K562 (cell line): ENCODE results near the gene FKBP3. TPM values are rescaled to one million over a fixed set of nuclear protein-coding genes. Genes with fewer than 3 reads are reported as not detected.

ENCODE experiments used
- ATAC-seq: fragments of 200-7000 bp; cut with Tn5 transposase; 3 replicates; pipeline ENCODE4 v1.9.1; 2020; ENCODE audit warnings: moderate library complexity
- BruUV-seq: library from RNA; stranded (reverse); fragments of 400-500 nt; replicated peaks from 2 replicates; lab custom pipeline; 2021; lab: Mats Ljungman, UMichigan
- CTCF ChIA-PET: fragments of 300-600 bp; formaldehyde crosslinking; extraction: SDS; loops from one replicate; lab custom pipeline; 2021; ENCODE audit warnings: low intra/inter-chr PET ratio; lab: Yijun Ruan, JAX
- POLR2A ChIA-PET: fragments of 300-600, 350-650 bp; sonication (Branson Sonifier 250); formaldehyde crosslinking; extraction: SDS; loops from one replicate; lab custom pipeline; 2021; ENCODE audit warnings: antibody characterized with exemption, inconsistent platforms; lab: Yijun Ruan, JAX
- DNase-seq, 4 experiments: peaks; one replicate each; pipeline versions ENCODE4 v3.0.0 to v3.0.0-alpha.2; 2011 to 2018; ENCODE audit warnings: low spot score in 3 of 4, mixed read lengths in 3 of 4; ENCODE audit errors: extremely low read depth in 1 of 4
- FAIRE-seq: peaks from 2 replicates; lab custom pipeline; 2011; peaks lifted over from hg19 to GRCh38; lab: Jason Lieb, UNC
- H2AFZ ChIP-seq: 2 replicates; pipeline ENCODE4 v1.6.0; 2011; ENCODE audit warnings: low read depth, low read length, control low read depth, inconsistent platforms
- H3K27ac ChIP-seq: fragments of 200-600 bp; 3 replicates; pipeline ENCODE4 v1.8.0; 2011; ENCODE audit warnings: low read depth, mild to moderate bottlenecking, control low read depth, inconsistent platforms, low read length, moderate library complexity, mixed read lengths; ENCODE audit errors: extremely low read depth
- H3K27me3 ChIP-seq, 2 experiments: fragments of 300-600 bp in 1 of 2; 2 replicates in 1 of 2; 3 replicates in 1 of 2; pipeline versions ENCODE4 v1.6.0 to v1.8.0; 2011; ENCODE audit warnings: inconsistent platforms in 2 of 2, low read length in 2 of 2, mild to moderate bottlenecking in 1 of 2, mixed read lengths in 1 of 2, moderate library complexity in 1 of 2; ENCODE audit not compliant: control insufficient read depth in 2 of 2, insufficient read depth in 2 of 2
- H3K36me3 ChIP-seq: fragments of 300-600 bp; 3 replicates; pipeline ENCODE4 v1.8.0; 2011; ENCODE audit warnings: mild to moderate bottlenecking, low read length, inconsistent platforms; ENCODE audit not compliant: control insufficient read depth, insufficient read depth
- H3K4me1 ChIP-seq, 2 experiments: fragments of 200-600 bp in 1 of 2; replicated peaks in 1 of 2; 2 replicates in 1 of 2; 3 replicates in 1 of 2; pipeline versions ENCODE4 v1.5.1 to v1.8.0; 2011; ENCODE audit warnings: inconsistent platforms in 2 of 2, low read length in 2 of 2, mild to moderate bottlenecking in 1 of 2, mixed read lengths in 1 of 2, moderate library complexity in 1 of 2; ENCODE audit not compliant: control insufficient read depth in 2 of 2, insufficient read depth in 2 of 2
- H3K4me2 ChIP-seq: 2 replicates; pipeline ENCODE4 v1.6.1; 2011; ENCODE audit warnings: low read length, control low read depth, inconsistent platforms, mixed read lengths; ENCODE audit not compliant: insufficient read depth
- H3K4me3 ChIP-seq: fragments of 200-600 bp; sonication (generic), shearing (Covaris generic); 2 replicates; pipeline ENCODE4 v1.5.1; 2016; ENCODE audit warnings: control low read depth, inconsistent platforms
- H3K79me2 ChIP-seq: fragments of 200-600 bp; 3 replicates; pipeline ENCODE4 v1.8.0; 2011; ENCODE audit warnings: low read length, inconsistent platforms; ENCODE audit not compliant: control insufficient read depth, insufficient read depth
- H3K9ac ChIP-seq, 2 experiments: 2 replicates each; pipeline versions ENCODE4 v1.6.0 to v1.6.1; 2011; ENCODE audit warnings: low read depth in 2 of 2, low read length in 2 of 2, control low read depth in 1 of 2, inconsistent platforms in 1 of 2, mild to moderate bottlenecking in 1 of 2, mixed read lengths in 1 of 2; ENCODE audit not compliant: insufficient read depth in 1 of 2
- H3K9me1 ChIP-seq: one replicate; pipeline ENCODE4 v1.6.0; 2011; ENCODE audit warnings: inconsistent platforms, mild to moderate bottlenecking, low read length, moderate library complexity; ENCODE audit not compliant: control insufficient read depth, insufficient read depth
- H3K9me3 ChIP-seq: replicated peaks from 2 replicates; pipeline ENCODE4 v1.5.1; 2011; ENCODE audit warnings: low read depth, low read length, inconsistent platforms; ENCODE audit not compliant: control insufficient read depth, insufficient read depth
- H4K20me1 ChIP-seq: replicated peaks from 2 replicates; pipeline ENCODE4 v1.6.1; 2011; ENCODE audit warnings: low read length, inconsistent platforms, mixed read lengths; ENCODE audit not compliant: control insufficient read depth, insufficient read depth
- BRD4 ChIP-seq: fragments of 200-600 bp; sonication (generic); IDR thresholded peaks from 2 replicates; pipeline ENCODE4 v1.6.1; 2017; ENCODE audit warnings: inconsistent platforms
- CCNT2 ChIP-seq: IDR thresholded peaks from 2 replicates; pipeline ENCODE4 v1.6.1; 2011; ENCODE audit warnings: borderline replicate concordance, low read depth, mild to moderate bottlenecking, moderate library complexity, mixed read lengths, low read length; ENCODE audit not compliant: insufficient read length; ENCODE audit errors: extremely low read depth
- EWSR1 ChIP-seq: fragments of 450-650 bp; IDR thresholded peaks from 2 replicates; pipeline ENCODE4 v1.6.1; 2018; ENCODE audit warnings: borderline replicate concordance, mild to moderate bottlenecking, low read depth, moderate library complexity; ENCODE audit not compliant: partially characterized antibody
- FOXA3 ChIP-seq, 2 experiments: fragments of 450-650 bp in 1 of 2; sonication (generic) in 1 of 2; formaldehyde crosslinking; IDR thresholded peaks in 1 of 2; conservative IDR thresholded peaks in 1 of 2; 2 replicates each; pipeline versions ENCODE4 v1.4.0 to v1.8.0; 2020 to 2022; ENCODE audit warnings: mild to moderate bottlenecking in 2 of 2, missing genetic modification reagents in 1 of 2
- MECOM ChIP-seq: fragments of 250-450 bp; sonication (Bioruptor Pico); IDR thresholded peaks from 2 replicates; pipeline ENCODE4 v1.8.0; 2022; ENCODE audit warnings: inconsistent platforms
- REST ChIP-seq, 2 experiments: fragments of 450-650 bp; formaldehyde crosslinking in 1 of 2; IDR thresholded peaks; 2 replicates each; pipeline versions ENCODE4 v1.4.0 to v1.6.1; 2014 to 2020; ENCODE audit warnings: mild to moderate bottlenecking in 2 of 2, borderline replicate concordance in 1 of 2, low read depth in 1 of 2
- WGBS: fragments of 100-300 bp; shearing (Covaris generic); methylation state at CpG from one replicate; pipeline ENCODE4 v1.1.6; 2016; ENCODE audit warnings: low coverage, mixed read lengths; ENCODE audit not compliant: insufficient coverage; ENCODE audit errors: missing lambda C conversion rate; 5-methylcytosine and 5-hydroxymethylcytosine counted together
- in situ Hi-C: fragments of 300-500 bp; cut with MboI; formaldehyde crosslinking; loops from 4 replicates; pipeline ENCODE4 v1.15.0; 2018; ENCODE audit warnings: inconsistent platforms, mixed read lengths
- intact Hi-C: fragments of 100-400 bp; cut with micrococcal nuclease; formaldehyde crosslinking; loops from 2 replicates; pipeline ENCODE4 v1.14.2; 2022
- polyA plus RNA-seq, 8 experiments: library from polyadenylated mRNA; depleted of rRNA in 4 of 8; stranded (reverse) in 5 of 8; unstranded in 3 of 8; fragments of >200 nt; fragmentation: Nextera tagmentation in 2 of 8; fragmentation: Illumina TruSeq in 1 of 8; extraction: Ambion mirVana in 2 of 8; extraction: Trizol in 1 of 8; gene quantifications; 2 replicates each; pipeline versions ENCODE4 v1.2.1 to v1.2.3, GENCODE V29; 2011 to 2014; ENCODE audit warnings: inconsistent platforms in 1 of 8, missing spikeins in 1 of 8
- total RNA-seq, 7 experiments: library from RNA; depleted of rRNA in 6 of 7; stranded (reverse); fragments of >200 nt in 6 of 7; fragmentation: Illumina TruSeq in 2 of 7; extraction: Trizol in 2 of 7; gene quantifications; 2 replicates each; pipeline versions ENCODE4 v1.2.1 to v1.2.3, GENCODE V29; 2011 to 2021; ENCODE audit warnings: low replicate concordance in 1 of 7
- TF ChIP-seq, protein P1 (sequence below): fragments of 450-650 bp; IDR thresholded peaks from 2 replicates; pipeline ENCODE4 v1.6.1; 2016; ENCODE audit warnings: missing biosample characterization, missing genetic modification characterization
- TF ChIP-seq, protein P2 (sequence below), 2 experiments: IDR thresholded peaks; 2 replicates each; pipeline ENCODE4 v1.6.1; 2011; ENCODE audit warnings: borderline replicate concordance in 1 of 2, control low read depth in 1 of 2, low read depth in 1 of 2, low read length in 1 of 2, mild to moderate bottlenecking in 1 of 2, mixed read lengths in 1 of 2, moderate library complexity in 1 of 2; ENCODE audit not compliant: insufficient read depth in 1 of 2, insufficient read length in 1 of 2, poor library complexity in 1 of 2, severe bottlenecking in 1 of 2; ENCODE audit errors: extremely low read depth in 1 of 2

The FKBP3 gene
- total and polyA plus RNA-seq, 9 of the 15 experiments (the other 6 are each of a cell fraction or from before 2014, with no cell fraction given): 43.6 to 107 (median 65.2) TPM

DNA sequence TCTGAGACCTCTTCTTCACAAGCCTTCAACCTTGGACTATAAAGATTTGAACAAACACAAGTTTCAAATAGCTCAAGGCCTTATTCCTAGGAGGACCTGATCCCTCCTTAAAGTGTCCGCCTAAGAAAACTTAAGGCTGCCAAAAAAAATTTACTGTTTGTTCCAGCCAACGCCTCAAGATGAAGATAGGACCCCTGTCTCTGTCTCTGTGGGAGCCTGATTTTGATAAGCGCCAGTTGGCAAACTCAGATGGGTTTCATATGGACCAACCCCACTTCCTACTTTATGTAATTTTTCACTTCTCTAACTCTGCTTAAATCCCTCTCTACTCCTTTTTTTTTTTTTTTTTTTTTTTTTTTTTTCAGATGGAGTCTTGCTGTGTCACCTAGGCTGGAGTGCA is 11.0 kb downstream of the FKBP3 start:
- no peak for FAIRE-seq
- H2AFZ ChIP-seq: no peak overlapping the region
- no peaks in the 10 kb centered on the region for H4K20me1 ChIP-seq
- DNase-seq: no peak
- peaks cover 0 to 10% of the 10 kb centered on the region in 2 experiments; a peak in 2 of 5 replicates for H3K4me1 ChIP-seq
- H3K9me1 ChIP-seq: no peaks in the 10 kb centered on the region
- in situ Hi-C loops (no loop called here), intact Hi-C loops (no loop called here)
- H3K9me3 ChIP-seq: no peaks in the 10 kb centered on the region
- POLR2A ChIA-PET: no interaction called here
- H3K79me2 ChIP-seq: no peaks in the 10 kb centered on the region
- TF ChIP-seq BRD4 (no peak), EWSR1 (no peak), FOXA3 (CRISPR knock-in tag; conservative IDR thresholded peaks at IDR 0.05 in 1 of 2, IDR thresholded peaks at IDR 0.05 in 1 of 2) (no peak), REST (IDR thresholded peaks at IDR 0.05; ENCODE audit: borderline replicate concordance) (no peak), REST (CRISPR knock-in tag; IDR thresholded peaks at IDR 0.05; ENCODE audit: low read depth) (no peak), CCNT2 (no peak), MECOM (CRISPR knock-in tag) (no peak)
- TF ChIP-seq, protein P1, sequence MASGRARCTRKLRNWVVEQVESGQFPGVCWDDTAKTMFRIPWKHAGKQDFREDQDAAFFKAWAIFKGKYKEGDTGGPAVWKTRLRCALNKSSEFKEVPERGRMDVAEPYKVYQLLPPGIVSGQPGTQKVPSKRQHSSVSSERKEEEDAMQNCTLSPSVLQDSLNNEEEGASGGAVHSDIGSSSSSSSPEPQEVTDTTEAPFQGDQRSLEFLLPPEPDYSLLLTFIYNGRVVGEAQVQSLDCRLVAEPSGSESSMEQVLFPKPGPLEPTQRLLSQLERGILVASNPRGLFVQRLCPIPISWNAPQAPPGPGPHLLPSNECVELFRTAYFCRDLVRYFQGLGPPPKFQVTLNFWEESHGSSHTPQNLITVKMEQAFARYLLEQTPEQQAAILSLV (tag): no peak
- TF ChIP-seq, protein P2, sequence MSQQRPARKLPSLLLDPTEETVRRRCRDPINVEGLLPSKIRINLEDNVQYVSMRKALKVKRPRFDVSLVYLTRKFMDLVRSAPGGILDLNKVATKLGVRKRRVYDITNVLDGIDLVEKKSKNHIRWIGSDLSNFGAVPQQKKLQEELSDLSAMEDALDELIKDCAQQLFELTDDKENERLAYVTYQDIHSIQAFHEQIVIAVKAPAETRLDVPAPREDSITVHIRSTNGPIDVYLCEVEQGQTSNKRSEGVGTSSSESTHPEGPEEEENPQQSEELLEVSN (IDR thresholded peaks at IDR 0.05; ENCODE audit: borderline replicate concordance in 1 of 2, extremely low read depth in 1 of 2, insufficient read depth in 1 of 2, insufficient read length in 1 of 2, low read depth in 1 of 2, low read length in 1 of 2, poor library complexity in 1 of 2, severe bottlenecking in 1 of 2): no peak
- H3K27me3 ChIP-seq: no peaks in the 10 kb centered on the region
- no peak overlapping the region for H3K4me3 ChIP-seq
- no peak overlapping the region for H3K4me2 ChIP-seq
- ATAC-seq: no peak
- H3K9ac ChIP-seq: no peak overlapping the region
- H3K36me3 ChIP-seq: peaks cover 57% of the 10 kb centered on the region; the same call in 2 of the 3 replicates
- CTCF ChIA-PET: no interaction called here
- H3K27ac ChIP-seq: no peak overlapping the region
- BruUV-seq: no TSS peak
- 84% methylated on average over 3 of the region's 3 CpGs for WGBS
